IMR-90 (cell line): Measurements from ENCODE around the gene EXOC6B. TPM values are rescaled to one million over a fixed set of nuclear protein-coding genes. Genes with fewer than 3 reads are reported as not detected.

Experiments
- ATAC-seq: fragments of 200-7000 bp; cut with Tn5 transposase; 2 replicates; pipeline ENCODE4 v1.9.1; 2020; ENCODE audit warnings: low read depth, mild to moderate bottlenecking, moderate library complexity
- BruUV-seq: library from RNA; stranded (reverse); fragments of 400-500 nt; replicated peaks from 2 replicates; lab custom pipeline; 2021; lab: Mats Ljungman, UMichigan
- CTCF ChIA-PET: fragments of 300-600 bp; formaldehyde crosslinking; extraction: SDS; loops from one replicate; lab custom pipeline; 2021; ENCODE audit warnings: antibody characterized with exemption; lab: Yijun Ruan, JAX
- POLR2A ChIA-PET: fragments of 300-600 bp; sonication (Branson Sonifier 250); formaldehyde crosslinking; loops from one replicate; lab custom pipeline; 2022; ENCODE audit warnings: antibody characterized with exemption; ENCODE audit not compliant: unreplicated experiment; lab: Charles Lee
- DNase-seq: peaks from one replicate; pipeline ENCODE4 v3.0.0; 2013
- H2AFZ ChIP-seq: replicated peaks from 2 replicates; pipeline ENCODE3; 2013; ENCODE audit warnings: low read length, mild to moderate bottlenecking; ENCODE audit not compliant: poor library complexity
- H2AK5ac ChIP-seq: 2 replicates; pipeline ENCODE4 v1.6.1; 2013; ENCODE audit warnings: low read depth, low read length, inconsistent platforms
- H2AK9ac ChIP-seq: replicated peaks from 2 replicates; pipeline ENCODE3; 2013; ENCODE audit warnings: mild to moderate bottlenecking, low read depth, low read length, moderate library complexity; ENCODE audit not compliant: poor library complexity
- H2BK120ac ChIP-seq: 2 replicates; pipeline ENCODE4 v1.6.1; 2013; ENCODE audit warnings: low read depth, low read length, inconsistent platforms
- H2BK15ac ChIP-seq: 3 replicates; pipeline ENCODE4 v1.6.1; 2013; ENCODE audit warnings: low read depth, low read length, inconsistent platforms
- H2BK20ac ChIP-seq: 2 replicates; pipeline ENCODE4 v1.6.1; 2013; ENCODE audit warnings: low read depth, mild to moderate bottlenecking, inconsistent platforms, low read length, moderate library complexity
- H2BK5ac ChIP-seq: 2 replicates; pipeline ENCODE4 v1.6.1; 2013; ENCODE audit warnings: mild to moderate bottlenecking, low read depth, low read length, inconsistent platforms; ENCODE audit not compliant: poor library complexity, severe bottlenecking
- H3K14ac ChIP-seq: replicated peaks from 2 replicates; pipeline ENCODE4 v1.6.1; 2013; ENCODE audit warnings: low read depth, low read length, inconsistent platforms
- H3K18ac ChIP-seq: 2 replicates; pipeline ENCODE4 v1.6.1; 2013; ENCODE audit warnings: low read depth, low read length, control low read depth
- H3K23ac ChIP-seq: 2 replicates; pipeline ENCODE4 v1.6.1; 2013; ENCODE audit warnings: low read depth, low read length, inconsistent platforms
- H3K27ac ChIP-seq: 2 replicates; pipeline ENCODE4 v1.5.1; 2013; ENCODE audit warnings: mild to moderate bottlenecking, control low read depth, low read length; ENCODE audit not compliant: insufficient read depth
- H3K27me3 ChIP-seq: 2 replicates; pipeline ENCODE4 v1.6.1; 2013; ENCODE audit warnings: low read length; ENCODE audit not compliant: control insufficient read depth, insufficient read depth
- H3K36me3 ChIP-seq: 2 replicates; pipeline ENCODE4 v1.6.1; 2013; ENCODE audit warnings: low read length, mixed read lengths; ENCODE audit not compliant: control insufficient read depth, insufficient read depth
- H3K4ac ChIP-seq: 2 replicates; pipeline ENCODE4 v1.6.1; 2013; ENCODE audit warnings: low read depth, low read length, inconsistent platforms
- H3K4me1 ChIP-seq: 2 replicates; pipeline ENCODE4 v1.6.1; 2013; ENCODE audit warnings: low read length, mixed read lengths; ENCODE audit not compliant: control insufficient read depth, insufficient read depth
- H3K4me2 ChIP-seq: 2 replicates; pipeline ENCODE4 v1.6.1; 2013; ENCODE audit warnings: low read depth, mild to moderate bottlenecking, control low read depth, low read length, moderate library complexity
- H3K4me3 ChIP-seq: 2 replicates; pipeline ENCODE4 v1.5.1; 2013; ENCODE audit warnings: low read depth, mild to moderate bottlenecking, control low read depth, low read length, moderate library complexity; ENCODE audit not compliant: insufficient read depth
- H3K56ac ChIP-seq: 2 replicates; pipeline ENCODE4 v1.6.1; 2013; ENCODE audit warnings: low read length, inconsistent platforms; ENCODE audit not compliant: insufficient read depth; ENCODE audit errors: extremely low read depth
- H3K79me1 ChIP-seq, 2 experiments: 2 replicates each; pipeline ENCODE4 v1.6.1; 2013; ENCODE audit warnings: low read length in 2 of 2, inconsistent platforms in 1 of 2, low read depth in 1 of 2
- H3K9ac ChIP-seq: 2 replicates; pipeline ENCODE4 v1.6.1; 2013; ENCODE audit warnings: low read depth, low read length, control low read depth
- H3K9me1 ChIP-seq: 2 replicates; pipeline ENCODE4 v1.6.1; 2013; ENCODE audit warnings: low read length, inconsistent platforms; ENCODE audit not compliant: insufficient read depth
- H3K9me3 ChIP-seq: 2 replicates; pipeline ENCODE4 v1.6.1; 2013; ENCODE audit warnings: low read length; ENCODE audit not compliant: control insufficient read depth, insufficient read depth
- H4K20me1 ChIP-seq: 2 replicates; pipeline ENCODE4 v1.6.1; 2013; ENCODE audit warnings: low read length, inconsistent platforms; ENCODE audit not compliant: insufficient read depth
- H4K5ac ChIP-seq: 2 replicates; pipeline ENCODE4 v1.6.1; 2013; ENCODE audit warnings: mild to moderate bottlenecking, low read depth, low read length, control low read depth
- H4K8ac ChIP-seq, 2 experiments: 2 replicates each; pipeline ENCODE4 v1.6.1; 2013; ENCODE audit warnings: low read depth in 2 of 2, low read length in 2 of 2, control low read depth in 1 of 2, inconsistent platforms in 1 of 2
- H4K91ac ChIP-seq: 2 replicates; pipeline ENCODE4 v1.6.1; 2013; ENCODE audit warnings: low read depth, low read length, inconsistent platforms; ENCODE audit not compliant: insufficient read depth
- BHLHE40 ChIP-seq: fragments of 150-350 bp; IDR thresholded peaks from 2 replicates; pipeline ENCODE4 v1.6.1; 2016; ENCODE audit warnings: mild to moderate bottlenecking, low read depth, low read length
- CEBPB ChIP-seq: IDR thresholded peaks from 2 replicates; pipeline ENCODE4 v1.6.1; 2012; ENCODE audit warnings: low read depth, low read length, improper control_type of control experiment
- CHD1 ChIP-seq: IDR thresholded peaks from 2 replicates; pipeline ENCODE4 v1.6.1; 2012; ENCODE audit warnings: low read depth, low read length, improper control_type of control experiment
- MAZ ChIP-seq: IDR thresholded peaks from 2 replicates; pipeline ENCODE4 v1.6.1; 2012; ENCODE audit warnings: low read depth, mild to moderate bottlenecking, low read length, improper control_type of control experiment, moderate library complexity, borderline replicate concordance
- MXI1 ChIP-seq: IDR thresholded peaks from 2 replicates; pipeline ENCODE4 v1.6.1; 2012; ENCODE audit warnings: low read depth, mild to moderate bottlenecking, low read length, moderate library complexity, borderline replicate concordance
- NFE2L2 ChIP-seq: fragments of 150-350 bp; IDR thresholded peaks from 2 replicates; pipeline ENCODE4 v1.6.1; 2016; ENCODE audit warnings: low read depth, mild to moderate bottlenecking, low read length
- POLR2A ChIP-seq: IDR thresholded peaks from 2 replicates; pipeline ENCODE4 v1.6.1; 2012; ENCODE audit warnings: mild to moderate bottlenecking, low read depth, low read length
- RAD21 ChIP-seq: IDR thresholded peaks from 2 replicates; pipeline ENCODE4 v1.6.1; 2012; ENCODE audit warnings: low read length, improper control_type of control experiment
- RCOR1 ChIP-seq: IDR thresholded peaks from 2 replicates; pipeline ENCODE4 v1.6.1; 2012; ENCODE audit warnings: mild to moderate bottlenecking, low read length, improper control_type of control experiment; ENCODE audit not compliant: insufficient replicate concordance
- SMC3 ChIP-seq: fragments of 150-350 bp; IDR thresholded peaks from 2 replicates; pipeline ENCODE4 v1.6.1; 2016; ENCODE audit warnings: low read depth, mild to moderate bottlenecking, antibody characterized with exemption, low read length, moderate library complexity
- WGBS, 2 experiments: methylation state at CpG; one replicate each; pipeline versions ENCODE4 v1.1.5 to v1.1.7; 2013; ENCODE audit warnings: missing lambda C conversion rate in 2 of 2; ENCODE audit not compliant: insufficient read length in 1 of 2; ENCODE audit errors: extremely low coverage in 2 of 2; 5-methylcytosine and 5-hydroxymethylcytosine counted together
- dilution Hi-C: fragments of 300-500 bp; cut with HindIII; formaldehyde crosslinking; loops from one replicate; pipeline ENCODE4 v1.14.3; 2018; ENCODE audit warnings: low sequenced_read_pairs; ENCODE audit not compliant: unreplicated experiment
- in situ Hi-C: fragments of 300-500 bp; cut with MboI; formaldehyde crosslinking; loops from 3 replicates; pipeline ENCODE4 v1.14.3; 2019; ENCODE audit warnings: low sequenced_read_pairs, inconsistent platforms, mixed read lengths
- intact Hi-C: fragments of 100-400 bp; cut with micrococcal nuclease; formaldehyde crosslinking; loops from 2 replicates; pipeline ENCODE4 v1.10.0; 2022
- polyA plus RNA-seq, 3 experiments: library from polyadenylated mRNA; depleted of rRNA; stranded (reverse); fragments of >200 nt; gene quantifications; 2 replicates each; pipeline ENCODE4 v1.2.3, GENCODE V29; 2012; ENCODE audit warnings: low replicate concordance in 1 of 3
- total RNA-seq: library from RNA; depleted of rRNA; stranded (reverse); fragments of >200 nt; gene quantifications from 2 replicates; pipeline ENCODE4 v1.2.3, GENCODE V29; 2012
- TF ChIP-seq, protein P1 (sequence below): fragments of 150-350 bp; IDR thresholded peaks from 2 replicates; pipeline ENCODE4 v1.6.1; 2016; ENCODE audit warnings: low read depth, mild to moderate bottlenecking, low read length, moderate library complexity, borderline replicate concordance

Gene EXOC6B
- total and polyA plus RNA-seq, 2 of the 4 experiments (the other 2 are of a cell fraction), result 10.2 to 29.4 TPM

DNA sequence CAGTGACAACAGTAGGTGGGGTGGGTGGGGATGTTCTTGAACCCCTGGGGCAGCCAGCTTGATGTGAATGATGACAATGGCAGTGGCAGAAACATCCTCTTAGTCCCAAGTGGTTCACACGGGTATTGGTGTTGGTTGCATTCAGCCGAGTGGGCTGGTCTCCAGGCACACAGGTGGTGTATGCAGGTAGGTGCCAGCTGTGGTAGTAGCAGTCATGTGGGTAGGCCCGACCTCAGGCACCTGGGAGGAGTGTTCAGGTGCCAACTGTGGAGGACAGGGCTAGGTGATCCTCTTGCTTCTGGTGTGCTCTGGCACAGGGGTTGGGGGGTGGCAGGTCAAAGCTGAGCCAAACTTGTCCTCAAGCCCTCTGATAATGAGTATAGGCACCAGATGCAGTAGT lies 350.6 kb downstream of the EXOC6B start:
- Histone ChIP-seq H3K27me3 (no peaks in the 10 kb centered on the region), H3K36me3 (peaks cover 4% of the 10 kb centered on the region; the same call in 1 of the 2 replicates), H3K9me1 (no peaks in the 10 kb centered on the region), H3K14ac (no peak overlapping the region), H3K79me1 (no peaks in the 10 kb centered on the region), H3K56ac (no peak overlapping the region), H3K9ac (no peak overlapping the region), H2BK120ac (no peak overlapping the region), H3K27ac (no peak overlapping the region), H2AK9ac (no peak overlapping the region), H2BK5ac (no peak overlapping the region), H3K23ac (no peak overlapping the region), H4K5ac (no peak overlapping the region), H3K4me2 (no peak overlapping the region), H3K4ac (no peak overlapping the region), H2BK20ac (no peak overlapping the region), H3K4me1 (no peaks in the 10 kb centered on the region), H3K4me3 (no peak overlapping the region), H2BK15ac (no peak overlapping the region), H4K91ac (no peak overlapping the region), H4K20me1 (no peaks in the 10 kb centered on the region), H2AFZ (no peak overlapping the region), H3K18ac (no peak overlapping the region), H3K9me3 (peaks cover 3% of the 10 kb centered on the region; the same call in 1 of the 2 replicates), H2AK5ac (no peak overlapping the region), H4K8ac (no peak overlapping the region)
- TF ChIP-seq RAD21 (no peak), BHLHE40 (no peak), MAZ (no peak), POLR2A (no peak), CHD1 (no peak), SMC3 (no peak), MXI1 (no peak), RCOR1 (no peak), NFE2L2 (no peak), CEBPB (no peak)
- TF ChIP-seq, protein P1, sequence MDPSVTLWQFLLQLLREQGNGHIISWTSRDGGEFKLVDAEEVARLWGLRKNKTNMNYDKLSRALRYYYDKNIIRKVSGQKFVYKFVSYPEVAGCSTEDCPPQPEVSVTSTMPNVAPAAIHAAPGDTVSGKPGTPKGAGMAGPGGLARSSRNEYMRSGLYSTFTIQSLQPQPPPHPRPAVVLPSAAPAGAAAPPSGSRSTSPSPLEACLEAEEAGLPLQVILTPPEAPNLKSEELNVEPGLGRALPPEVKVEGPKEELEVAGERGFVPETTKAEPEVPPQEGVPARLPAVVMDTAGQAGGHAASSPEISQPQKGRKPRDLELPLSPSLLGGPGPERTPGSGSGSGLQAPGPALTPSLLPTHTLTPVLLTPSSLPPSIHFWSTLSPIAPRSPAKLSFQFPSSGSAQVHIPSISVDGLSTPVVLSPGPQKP, result no peak
- intact Hi-C loops, result no loop called here
- ChIA-PET POLR2A (no interaction called here), CTCF (no interaction called here)
- no peak for ATAC-seq
- WGBS, 2 experiments, result no CpG with 5 or more reads among the region's 3 CpGs
- DNase-seq, result no peak
- dilution Hi-C loops, result no loop called here
- no TSS peak for BruUV-seq
- in situ Hi-C loops, result no loop called here
